Tibial nerve (tissue), 4 donors: ENCODE data around the gene CCDC186.

Source experiments
- EP300 ChIP-seq, 2 donors: sonication (generic); formaldehyde crosslinking; IDR thresholded peaks; one replicate each; pipeline ENCODE4 v1.6.1; 2017; ENCODE audit warnings: antibody characterized with exemption in 2 of 2, mild to moderate bottlenecking in 1 of 2
- POLR2A ChIP-seq, 2 donors: fragments of 450-650 bp; IDR thresholded peaks; one replicate each; pipeline ENCODE4 v1.6.1; 2017; ENCODE audit warnings: antibody characterized with exemption in 2 of 2, mild to moderate bottlenecking in 2 of 2, moderate library complexity in 2 of 2
- TF ChIP-seq, protein P1 (sequence below), 5 experiments: fragments of 200-600 bp in 3 of 5; fragments of 450-650 bp in 2 of 5; sonication (generic) in 3 of 5; IDR thresholded peaks; one replicate each; pipeline ENCODE4 v1.5.1; 2016 to 2019; ENCODE audit warnings: antibody characterized with exemption in 5 of 5, mild to moderate bottlenecking in 3 of 5, moderate library complexity in 2 of 5

DNA sequence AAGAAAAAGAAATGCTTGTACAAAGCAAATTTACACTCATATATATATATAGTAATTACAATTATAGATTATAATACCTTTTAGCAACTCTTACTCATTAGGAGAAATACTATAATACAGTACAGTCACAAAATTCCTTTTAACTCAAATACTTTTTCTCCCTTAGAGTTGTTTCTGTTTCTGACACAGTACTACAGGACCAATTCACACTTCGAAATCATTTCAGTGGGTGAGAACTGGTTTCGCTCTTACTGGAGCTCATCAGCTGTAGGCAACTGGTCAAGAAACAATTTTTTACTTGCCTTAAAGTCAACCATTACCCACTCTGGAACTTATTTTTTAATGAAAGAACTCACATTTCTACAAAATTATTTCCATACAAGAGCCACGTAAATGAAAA lies 6.0 kb downstream of the CCDC186 start:
- TF ChIP-seq, protein P1, sequence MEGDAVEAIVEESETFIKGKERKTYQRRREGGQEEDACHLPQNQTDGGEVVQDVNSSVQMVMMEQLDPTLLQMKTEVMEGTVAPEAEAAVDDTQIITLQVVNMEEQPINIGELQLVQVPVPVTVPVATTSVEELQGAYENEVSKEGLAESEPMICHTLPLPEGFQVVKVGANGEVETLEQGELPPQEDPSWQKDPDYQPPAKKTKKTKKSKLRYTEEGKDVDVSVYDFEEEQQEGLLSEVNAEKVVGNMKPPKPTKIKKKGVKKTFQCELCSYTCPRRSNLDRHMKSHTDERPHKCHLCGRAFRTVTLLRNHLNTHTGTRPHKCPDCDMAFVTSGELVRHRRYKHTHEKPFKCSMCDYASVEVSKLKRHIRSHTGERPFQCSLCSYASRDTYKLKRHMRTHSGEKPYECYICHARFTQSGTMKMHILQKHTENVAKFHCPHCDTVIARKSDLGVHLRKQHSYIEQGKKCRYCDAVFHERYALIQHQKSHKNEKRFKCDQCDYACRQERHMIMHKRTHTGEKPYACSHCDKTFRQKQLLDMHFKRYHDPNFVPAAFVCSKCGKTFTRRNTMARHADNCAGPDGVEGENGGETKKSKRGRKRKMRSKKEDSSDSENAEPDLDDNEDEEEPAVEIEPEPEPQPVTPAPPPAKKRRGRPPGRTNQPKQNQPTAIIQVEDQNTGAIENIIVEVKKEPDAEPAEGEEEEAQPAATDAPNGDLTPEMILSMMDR (IDR thresholded peaks at IDR 0.05) = no peak
- TF ChIP-seq POLR2A (IDR thresholded peaks at IDR 0.05) (no peak), EP300 (IDR thresholded peaks at IDR 0.05) (no peak)
